Fibroblast of lung (primary cell): ENCODE measurements around the gene NCEH1.

ENCODE experiments used
- CTCF ChIP-seq, 2 donors: IDR thresholded peaks in 1 of 2; conservative IDR thresholded peaks in 1 of 2; 1 replicate in 1 of 2; 2 replicates in 1 of 2; pipeline ENCODE4 v1.5.1; 2011 to 2012; ENCODE audit warnings: low read length in 2 of 2, control low read depth in 1 of 2, inconsistent platforms in 1 of 2, low read depth in 1 of 2, mild to moderate bottlenecking in 1 of 2
- EZH2 ChIP-seq: IDR thresholded peaks from 2 replicates; pipeline ENCODE4 v1.5.1; 2012; ENCODE audit warnings: low read length, control low read depth, mild to moderate bottlenecking; ENCODE audit errors: missing control alignments

DNA sequence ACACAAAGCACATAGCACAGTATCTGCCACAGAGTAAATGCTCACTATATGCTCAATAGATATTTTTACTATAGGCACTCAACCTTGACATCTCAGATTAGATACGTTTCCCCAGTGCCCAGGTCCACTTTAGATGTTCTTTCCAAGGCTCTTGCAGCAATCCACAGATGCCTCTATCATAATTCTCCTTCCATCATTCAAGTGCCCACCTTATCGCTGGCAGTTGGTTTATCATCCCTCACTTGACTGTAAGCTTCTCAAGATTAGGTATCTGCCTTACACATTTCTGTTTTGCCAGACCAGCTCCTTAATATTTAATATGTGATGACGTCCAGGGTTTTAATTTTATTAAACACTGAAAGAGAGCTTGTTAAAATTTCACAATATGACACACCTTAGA is 8.6 kb downstream of the NCEH1 start:
- no peak for TF ChIP-seq CTCF (conservative IDR thresholded peaks at IDR 0.05 in 1 of 2, IDR thresholded peaks at IDR 0.05 in 1 of 2; ENCODE audit: low read depth in 1 of 2, low read length in 2 of 2)
- TF ChIP-seq EZH2, result no peak
